Stimulated activated CD4-positive, alpha-beta T cell treated with anti-CD3 and anti-CD28 coated beads, Interleukin-4, amount 100 ng/mL, for 24 hours (primary cell): Measurements from ENCODE around the gene WASHC2C.
A peak's percentile ranks its signal among the peaks of the same experiment; 100 is the strongest.
"Not testable (repeated sequence)": the region's sequence is repeated elsewhere in the genome, so short reads cannot be mapped to it uniquely, and the experiment has no call there.

Experiments used
- DNase-seq: peaks from one replicate; pipeline ENCODE4 v3.0.0-alpha.2; 2020

WASHC2C gene, protein sequence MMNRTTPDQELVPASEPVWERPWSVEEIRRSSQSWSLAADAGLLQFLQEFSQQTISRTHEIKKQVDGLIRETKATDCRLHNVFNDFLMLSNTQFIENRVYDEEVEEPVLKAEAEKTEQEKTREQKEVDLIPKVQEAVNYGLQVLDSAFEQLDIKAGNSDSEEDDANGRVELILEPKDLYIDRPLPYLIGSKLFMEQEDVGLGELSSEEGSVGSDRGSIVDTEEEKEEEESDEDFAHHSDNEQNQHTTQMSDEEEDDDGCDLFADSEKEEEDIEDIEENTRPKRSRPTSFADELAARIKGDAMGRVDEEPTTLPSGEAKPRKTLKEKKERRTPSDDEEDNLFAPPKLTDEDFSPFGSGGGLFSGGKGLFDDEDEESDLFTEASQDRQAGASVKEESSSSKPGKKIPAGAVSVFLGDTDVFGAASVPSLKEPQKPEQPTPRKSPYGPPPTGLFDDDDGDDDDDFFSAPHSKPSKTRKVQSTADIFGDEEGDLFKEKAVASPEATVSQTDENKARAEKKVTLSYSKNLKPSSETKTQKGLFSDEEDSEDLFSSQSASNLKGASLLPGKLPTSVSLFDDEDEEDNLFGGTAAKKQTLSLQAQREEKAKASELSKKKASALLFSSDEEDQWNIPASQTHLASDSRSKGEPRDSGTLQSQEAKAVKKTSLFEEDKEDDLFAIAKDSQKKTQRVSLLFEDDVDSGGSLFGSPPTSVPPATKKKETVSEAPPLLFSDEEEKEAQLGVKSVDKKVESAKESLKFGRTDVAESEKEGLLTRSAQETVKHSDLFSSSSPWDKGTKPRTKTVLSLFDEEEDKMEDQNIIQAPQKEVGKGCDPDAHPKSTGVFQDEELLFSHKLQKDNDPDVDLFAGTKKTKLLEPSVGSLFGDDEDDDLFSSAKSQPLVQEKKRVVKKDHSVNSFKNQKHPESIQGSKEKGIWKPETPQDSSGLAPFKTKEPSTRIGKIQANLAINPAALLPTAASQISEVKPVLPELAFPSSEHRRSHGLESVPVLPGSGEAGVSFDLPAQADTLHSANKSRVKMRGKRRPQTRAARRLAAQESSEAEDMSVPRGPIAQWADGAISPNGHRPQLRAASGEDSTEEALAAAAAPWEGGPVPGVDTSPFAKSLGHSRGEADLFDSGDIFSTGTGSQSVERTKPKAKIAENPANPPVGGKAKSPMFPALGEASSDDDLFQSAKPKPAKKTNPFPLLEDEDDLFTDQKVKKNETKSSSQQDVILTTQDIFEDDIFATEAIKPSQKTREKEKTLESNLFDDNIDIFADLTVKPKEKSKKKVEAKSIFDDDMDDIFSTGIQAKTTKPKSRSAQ (N-terminal part only)

DNA sequence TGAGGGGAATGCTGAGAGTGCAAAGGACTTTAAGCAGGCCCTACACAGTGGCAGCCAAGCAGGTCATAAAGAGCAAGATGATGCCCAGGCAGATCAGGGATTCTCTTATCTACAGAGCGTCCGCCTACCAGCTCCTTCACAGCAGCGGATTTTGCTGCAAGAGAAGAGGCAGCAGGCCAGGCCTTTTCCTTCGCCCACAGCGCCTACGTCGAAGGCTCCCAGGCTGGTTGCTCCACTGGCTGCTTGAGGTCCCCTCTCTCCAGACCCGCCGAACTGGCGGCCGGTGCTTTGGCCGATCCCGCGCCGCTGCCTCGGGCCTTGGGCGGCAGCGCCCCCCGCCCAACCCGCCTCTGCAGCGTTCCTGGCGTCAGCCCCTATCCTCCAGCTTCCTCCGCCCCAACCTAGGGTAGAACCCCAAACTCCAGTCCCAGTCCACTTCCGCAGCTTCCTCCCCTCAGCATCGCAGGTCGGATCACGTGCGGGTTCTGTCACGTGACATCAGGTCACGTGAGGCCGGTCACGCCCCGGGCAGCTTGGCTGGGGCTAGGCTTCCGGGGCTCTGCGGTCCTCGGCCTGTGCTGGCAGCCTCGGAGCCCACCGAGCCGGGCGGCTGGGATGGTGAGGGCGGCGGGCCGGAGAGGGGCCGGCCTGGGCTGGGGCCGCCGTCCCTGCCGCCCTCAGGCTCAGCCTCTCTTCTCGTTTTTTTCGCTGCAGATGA, at the start of gene WASHC2C:
Gene WASHC2C (plus strand): TSS at position 564 of the 718 bp plus-strand sequence. CDS start 52 bp downstream, at position 616.
- peak; percentile 98 for DNase-seq

DNA sequence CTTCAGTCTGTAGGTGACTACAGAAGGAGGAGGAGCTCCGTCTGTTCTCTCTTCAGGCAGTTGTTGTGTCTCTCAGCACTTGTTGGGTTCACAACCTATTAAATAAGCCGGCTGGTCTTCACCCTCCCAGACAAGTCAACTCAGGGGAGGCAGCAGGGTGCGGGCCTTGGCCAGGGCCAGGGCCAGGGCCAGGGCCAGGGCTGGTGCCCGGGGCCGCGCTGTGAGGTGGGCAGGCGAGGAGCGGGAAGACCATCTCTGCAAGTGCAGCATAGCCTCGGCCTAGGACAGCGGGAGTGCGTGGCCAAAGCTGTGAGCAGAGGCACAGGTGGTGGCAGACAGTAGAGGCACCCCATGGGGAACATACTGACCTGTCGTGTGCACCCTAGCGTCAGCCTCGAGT, 48.6 kb upstream of the WASHC2C start:
- not testable (repeated sequence) for DNase-seq

DNA sequence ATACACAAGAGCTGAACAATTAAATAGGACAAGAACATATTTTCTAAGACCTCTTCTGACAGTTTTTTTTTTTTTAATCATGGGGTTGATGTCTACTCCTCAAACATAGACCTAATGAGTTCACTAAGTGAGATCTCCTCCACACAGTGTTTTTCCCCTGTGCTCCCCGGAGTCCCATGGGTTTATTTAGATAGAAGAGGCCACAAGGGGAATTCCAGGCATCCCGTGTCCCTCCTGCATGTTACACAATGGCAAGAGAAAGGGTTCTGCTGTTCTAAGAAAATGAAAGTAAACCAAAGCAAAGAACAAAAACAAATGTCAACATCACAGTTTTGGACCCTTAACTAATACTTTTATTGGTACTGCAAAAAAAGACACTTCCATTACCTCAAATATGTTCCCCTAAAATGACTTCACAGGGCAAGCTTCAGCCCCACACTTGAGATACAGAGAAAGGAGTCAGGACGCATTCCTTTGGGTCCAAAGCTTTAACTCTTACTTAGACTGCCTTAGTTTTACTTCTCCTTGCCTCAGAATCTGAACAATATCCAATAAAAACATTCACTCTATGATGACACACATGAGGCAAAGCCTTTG, 16.8 kb upstream of the WASHC2C start:
- not testable (repeated sequence) for DNase-seq

DNA sequence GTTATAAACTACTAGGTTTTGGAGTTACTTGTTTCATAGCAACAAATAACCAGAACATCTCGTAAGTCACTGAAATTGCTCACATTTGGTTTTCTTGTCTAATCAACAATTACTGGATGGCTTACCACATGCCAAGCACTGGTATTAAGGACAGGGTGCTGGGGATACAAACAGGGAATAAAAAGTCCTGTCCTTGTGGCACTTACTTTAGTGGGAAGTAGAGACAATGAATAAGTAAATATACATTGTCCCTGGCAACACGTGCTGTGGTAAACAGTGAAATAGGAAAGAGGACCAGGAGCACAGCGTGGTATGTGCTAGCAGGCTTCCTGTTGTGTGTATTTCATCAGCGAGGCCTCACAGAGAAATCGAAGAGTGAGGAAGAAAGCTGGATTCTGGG, 15.8 kb upstream of the WASHC2C start:
- not testable (repeated sequence) for DNase-seq

DNA sequence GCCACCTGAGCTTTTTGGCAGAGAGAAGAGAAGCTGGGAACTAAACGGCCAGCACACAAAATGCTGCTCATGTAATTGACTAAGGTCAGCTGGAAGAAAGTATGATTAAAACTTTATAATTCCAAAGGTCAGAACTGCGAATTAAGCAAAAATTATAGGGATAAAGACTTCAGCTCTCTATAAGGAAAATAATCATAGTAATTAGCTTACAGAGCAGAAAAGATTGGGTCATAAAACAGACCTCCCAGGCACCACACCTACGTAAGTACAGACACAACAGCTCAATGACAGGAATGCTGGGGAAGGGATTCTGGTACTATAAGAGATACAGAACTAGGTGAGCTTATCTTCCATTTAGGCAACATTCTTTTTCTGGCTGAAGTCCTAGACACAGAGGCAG, 10.0 kb upstream of the WASHC2C start:
- not testable (repeated sequence) for DNase-seq

DNA sequence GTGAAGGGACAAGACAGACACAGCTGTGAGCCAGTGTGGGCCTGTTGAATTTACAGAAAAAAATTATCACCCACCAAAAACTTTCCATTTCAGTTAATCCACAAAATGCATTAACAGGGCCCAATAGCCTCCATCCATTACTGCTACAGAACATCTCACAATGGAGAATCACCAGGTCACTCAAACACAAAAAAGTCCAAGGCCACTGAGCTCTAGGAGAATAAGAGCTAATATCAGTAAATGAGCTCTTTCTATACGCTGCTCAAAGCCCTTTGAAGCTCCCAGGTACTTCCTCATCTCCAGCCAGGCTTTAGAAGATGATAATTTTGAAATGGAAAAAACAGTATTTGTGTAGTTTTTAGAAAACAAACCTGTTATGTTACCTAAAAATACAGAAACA, 9.4 kb upstream of the WASHC2C start:
- not testable (repeated sequence) for DNase-seq

DNA sequence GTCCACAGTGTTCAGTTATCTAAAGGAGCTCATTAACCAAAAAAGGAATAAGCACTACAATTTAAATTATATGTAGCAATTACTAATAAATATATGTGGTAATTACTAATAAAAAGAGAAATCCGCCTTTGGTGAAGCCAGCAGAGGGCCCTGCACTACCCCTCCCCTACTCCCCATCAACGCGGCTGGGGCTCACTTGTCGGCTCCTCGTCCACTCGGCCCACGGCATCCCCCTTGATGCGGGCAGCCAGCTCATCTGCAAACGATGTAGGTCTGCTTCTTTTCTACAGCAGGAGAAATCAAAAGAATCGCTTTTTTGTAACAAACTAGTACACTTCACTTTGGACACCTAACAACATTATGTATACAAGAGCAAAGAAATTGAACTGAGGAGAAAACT, 5.6 kb upstream of the WASHC2C start:
- DNase-seq, result not testable (repeated sequence)

DNA sequence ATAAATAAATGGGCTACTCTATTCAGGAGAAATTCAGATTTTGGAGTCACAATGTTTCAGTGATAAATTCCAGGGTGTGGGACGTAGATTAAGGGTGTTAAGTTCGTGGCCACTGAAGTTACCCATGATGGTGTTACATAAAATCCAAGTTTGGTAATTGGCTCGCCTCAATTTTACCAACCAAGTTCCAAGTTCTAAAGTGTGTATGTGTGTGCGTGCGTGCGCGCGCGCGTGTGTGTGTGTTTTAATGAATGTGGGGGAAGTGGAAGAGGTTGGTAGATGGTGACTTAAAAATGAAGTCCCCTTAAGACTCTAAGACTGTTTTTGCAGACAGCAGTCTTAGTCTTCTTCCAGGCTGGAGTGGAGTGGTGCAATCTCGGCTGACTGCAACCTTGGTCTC, 3.2 kb upstream of the WASHC2C start:
- not testable (repeated sequence) for DNase-seq

DNA sequence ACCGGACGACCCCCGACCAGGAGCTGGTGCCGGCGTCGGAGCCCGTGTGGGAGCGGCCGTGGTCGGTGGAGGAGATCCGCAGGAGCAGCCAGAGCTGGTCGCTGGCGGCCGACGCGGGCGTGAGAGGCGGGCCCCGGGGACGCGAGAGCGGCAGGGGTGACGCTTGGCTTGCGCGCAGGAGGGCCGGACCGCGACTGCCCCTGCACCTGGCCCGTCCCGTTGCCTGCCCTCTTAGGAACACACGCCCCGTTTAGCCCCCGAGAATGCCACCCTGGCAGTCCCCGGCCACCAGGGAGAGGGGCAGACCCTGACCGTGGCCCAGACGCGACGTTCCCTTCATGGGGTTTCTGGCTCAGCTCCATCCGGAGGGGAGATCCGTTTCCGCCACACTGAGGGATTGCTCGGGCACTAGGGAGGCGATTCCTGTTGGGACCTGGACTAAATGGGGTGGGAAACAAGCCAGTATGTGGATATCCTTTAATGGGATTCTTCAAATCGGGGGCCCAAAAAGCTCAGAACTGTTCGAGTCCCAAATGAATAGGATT, 427 bp downstream of the WASHC2C start:
- not testable (repeated sequence) for DNase-seq

DNA sequence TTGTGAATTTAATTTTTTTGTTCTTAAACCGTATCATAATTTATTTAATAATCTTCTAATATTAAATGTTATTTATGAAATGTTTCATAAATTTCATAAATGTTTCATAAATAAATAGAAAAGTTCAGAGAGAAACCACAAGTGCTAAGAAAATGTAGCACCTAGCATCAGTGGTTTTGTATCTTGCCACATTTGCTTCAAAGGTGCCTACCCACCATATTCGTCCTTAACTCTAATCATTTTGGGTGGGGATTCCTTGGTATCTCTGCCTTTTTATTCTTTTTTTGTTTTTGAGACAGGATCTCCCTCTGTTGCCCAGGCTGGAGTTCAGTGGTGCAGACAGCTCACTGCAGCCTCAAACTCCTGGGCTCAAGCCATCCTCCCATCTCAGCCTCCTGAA, 7.4 kb downstream of the WASHC2C start:
- not testable (repeated sequence) for DNase-seq

DNA sequence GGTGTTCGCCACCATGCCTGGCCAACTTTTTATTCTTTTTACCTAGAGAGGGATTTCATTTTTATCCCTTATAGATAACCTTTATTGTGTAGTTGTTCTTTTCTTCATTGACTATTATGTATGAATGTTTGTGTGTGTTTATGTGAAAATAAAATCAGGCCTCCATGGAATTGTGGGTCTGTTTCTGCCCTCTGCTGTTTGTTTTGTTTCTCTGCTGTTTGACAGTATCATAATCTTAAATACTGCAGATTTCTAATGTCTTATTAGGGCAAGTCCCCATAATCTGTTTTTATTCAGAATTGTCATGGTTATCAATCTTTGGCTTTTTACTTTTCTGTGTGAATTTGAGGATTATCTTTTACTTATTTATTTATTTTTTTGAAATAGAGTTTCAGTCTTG, 7.8 kb downstream of the WASHC2C start:
- not testable (repeated sequence) for DNase-seq

DNA sequence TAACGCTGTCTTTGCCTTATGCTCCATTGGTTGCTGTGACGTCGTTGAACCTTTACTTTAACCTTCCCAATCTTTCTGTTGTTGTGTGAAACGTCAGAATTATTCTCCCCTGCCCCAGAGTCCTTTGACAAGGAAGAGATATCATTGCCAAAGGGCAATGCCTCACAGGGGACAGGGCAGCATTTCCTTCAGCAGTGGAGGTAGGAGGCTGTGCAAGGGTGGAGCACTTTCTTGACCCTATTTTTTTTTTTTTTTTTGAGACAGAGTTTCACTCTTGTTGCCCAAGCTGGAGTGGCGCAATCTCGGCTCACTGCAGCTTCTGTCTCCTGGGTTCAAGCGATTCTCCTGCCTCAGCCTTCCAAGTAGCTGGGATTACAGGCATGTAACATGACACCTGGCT, 14.5 kb downstream of the WASHC2C start:
- DNase-seq, result not testable (repeated sequence)

DNA sequence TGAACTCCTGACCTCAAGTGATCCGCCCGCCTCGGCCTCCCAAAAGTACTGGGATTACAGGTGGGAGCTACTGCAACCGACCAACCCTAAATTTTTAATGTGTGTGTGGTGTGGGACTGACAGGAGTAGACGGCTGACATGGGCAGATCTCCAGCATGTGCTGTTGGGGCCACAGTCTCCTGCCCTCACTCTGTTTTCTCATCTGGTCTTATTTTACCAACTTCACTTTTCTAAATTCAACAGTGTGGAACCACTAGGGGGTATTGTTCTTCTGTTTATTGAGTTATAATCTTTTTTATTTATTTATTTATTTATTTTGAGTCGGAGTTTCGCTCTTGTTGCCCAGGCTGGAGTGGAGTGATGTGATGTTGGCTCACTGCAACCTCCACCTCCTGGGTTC, 14.9 kb downstream of the WASHC2C start:
- DNase-seq, result not testable (repeated sequence)

DNA sequence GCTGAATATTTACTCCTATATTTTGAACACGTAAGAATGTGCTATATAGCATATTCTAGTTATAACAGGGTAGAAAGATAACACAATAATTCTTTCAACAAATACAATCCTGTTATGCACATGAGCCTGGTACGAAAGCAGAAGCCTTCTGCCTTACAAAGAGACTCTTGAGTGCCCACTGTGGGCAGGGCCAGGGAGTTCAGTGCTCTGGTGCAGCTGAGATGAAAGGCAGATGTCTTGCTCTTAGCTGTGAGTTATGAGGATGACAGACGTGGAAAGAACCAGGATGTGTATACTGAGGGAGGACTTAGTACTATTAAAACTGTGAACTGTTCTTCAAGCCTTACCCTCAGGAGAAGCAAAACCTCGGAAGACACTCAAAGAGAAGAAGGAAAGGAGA, 24.1 kb downstream of the WASHC2C start:
- not testable (repeated sequence) for DNase-seq

DNA sequence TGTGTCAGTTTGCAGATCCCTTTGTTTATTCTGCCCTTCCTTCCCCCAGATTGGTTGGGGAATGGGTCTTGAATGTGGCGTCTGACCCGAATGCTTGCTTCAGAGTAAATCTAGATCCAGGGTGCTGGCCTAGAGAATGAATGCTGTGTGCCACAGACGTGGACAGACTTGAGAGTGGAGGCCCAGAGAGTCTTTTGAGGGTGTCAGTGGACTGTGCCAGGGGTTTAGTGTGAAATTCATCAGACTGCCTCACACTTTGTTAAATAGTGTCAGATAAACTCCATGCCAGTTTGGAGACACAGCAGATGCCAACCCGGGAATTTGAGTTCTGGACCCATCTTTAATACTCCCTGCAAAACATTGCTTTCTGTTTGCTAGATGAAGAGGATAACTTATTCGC, 25.1 kb downstream of the WASHC2C start:
- DNase-seq, result not testable (repeated sequence)

DNA sequence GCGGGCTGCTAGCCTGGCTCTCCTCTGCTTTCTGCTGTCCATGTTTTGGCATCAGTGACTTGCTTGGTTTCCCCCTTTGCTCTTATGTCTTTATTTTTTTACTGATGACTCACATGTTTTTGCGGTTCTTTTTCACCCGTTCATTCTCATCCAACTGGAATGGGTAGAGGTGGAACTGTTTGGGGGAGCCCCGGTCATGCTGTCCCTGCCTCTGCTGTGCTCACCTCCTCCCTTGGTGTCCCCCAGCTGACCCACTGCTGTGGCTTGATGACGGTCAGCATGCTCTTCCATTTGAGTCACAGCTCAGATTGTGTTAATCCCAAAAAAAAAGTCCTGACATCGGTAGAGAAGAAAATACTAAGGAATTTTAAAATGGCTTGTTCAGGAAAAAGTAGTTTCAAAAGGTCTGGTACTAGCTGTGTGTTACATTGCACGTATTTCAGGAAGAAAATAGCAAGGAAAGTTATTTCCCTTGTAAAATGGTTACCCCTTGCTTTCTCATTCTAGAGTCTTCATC, 27.0 kb downstream of the WASHC2C start:
- DNase-seq, result not testable (repeated sequence)

DNA sequence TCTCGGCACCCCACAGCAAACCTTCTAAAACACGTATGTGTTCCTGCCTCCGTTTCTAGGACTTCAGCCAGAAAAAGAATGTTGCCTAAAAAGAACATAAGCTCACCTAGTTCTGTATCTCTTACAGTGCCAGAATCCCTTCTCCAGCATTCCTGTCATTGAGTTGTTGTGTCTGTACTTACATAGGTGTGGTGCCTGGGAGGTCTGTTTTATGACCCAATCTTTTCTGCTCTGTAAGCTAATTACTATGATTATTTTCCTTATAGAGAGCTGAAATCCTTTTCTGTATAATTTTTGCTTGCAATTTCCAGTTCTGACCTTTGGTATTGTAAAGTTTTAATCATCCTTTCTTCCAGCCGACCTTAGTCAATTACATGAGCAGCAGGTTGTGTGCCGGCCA, 28.0 kb downstream of the WASHC2C start:
- DNase-seq, result not testable (repeated sequence)

DNA sequence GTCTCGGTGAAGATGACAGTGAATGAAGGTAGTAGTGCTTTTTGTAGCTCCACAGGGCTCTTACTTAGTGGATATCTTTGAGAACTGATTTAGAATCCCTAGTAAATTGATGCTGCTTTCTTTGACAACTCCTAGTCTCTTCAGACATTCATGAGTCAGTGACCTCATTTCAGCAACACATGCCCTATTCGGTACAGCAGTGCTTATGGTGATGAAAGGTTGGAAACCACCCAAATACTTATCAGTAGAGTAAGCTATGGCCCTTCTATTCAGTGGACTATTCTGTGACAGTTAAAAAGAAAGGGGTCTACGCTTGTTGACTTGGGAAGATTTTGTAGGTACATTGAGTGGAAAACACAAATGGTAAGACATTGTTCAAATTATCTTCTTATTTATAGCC, 29.0 kb downstream of the WASHC2C start:
- DNase-seq, result not testable (repeated sequence)

DNA sequence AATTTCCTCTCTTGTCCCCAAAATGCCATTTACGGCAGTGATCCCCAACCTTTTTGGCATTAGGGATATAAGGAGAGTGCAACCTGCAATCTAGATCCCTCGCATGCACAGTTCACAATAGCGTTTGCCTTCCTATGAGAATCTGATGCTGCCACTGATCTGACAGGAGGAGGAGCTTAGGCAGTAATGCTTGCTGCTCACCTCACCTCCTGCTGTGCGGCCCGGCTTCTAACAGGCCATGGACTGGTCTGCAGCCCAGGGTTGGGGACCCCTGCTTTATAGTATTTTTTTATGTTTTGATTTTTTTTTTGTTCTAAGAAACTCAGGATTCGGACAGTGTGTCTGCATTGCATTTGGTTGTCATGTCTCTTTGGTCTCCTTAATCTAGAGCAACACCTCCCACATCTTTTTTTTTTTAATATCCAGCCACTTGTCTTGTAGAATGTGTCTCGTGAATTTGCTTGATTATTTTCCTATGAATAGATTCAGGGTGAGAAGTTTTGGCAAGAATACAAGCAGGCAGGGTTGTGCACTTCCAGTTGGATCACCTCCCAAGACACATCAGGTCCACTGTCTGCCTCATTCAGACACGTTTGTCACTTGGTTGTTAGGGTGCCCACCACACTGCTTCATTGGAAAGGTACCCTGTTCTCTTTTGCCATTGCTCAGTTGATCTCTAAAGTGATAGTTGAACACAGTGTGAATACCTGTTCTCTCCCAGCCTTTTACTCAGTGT, 30.8 kb downstream of the WASHC2C start:
- DNase-seq, result not testable (repeated sequence)

DNA sequence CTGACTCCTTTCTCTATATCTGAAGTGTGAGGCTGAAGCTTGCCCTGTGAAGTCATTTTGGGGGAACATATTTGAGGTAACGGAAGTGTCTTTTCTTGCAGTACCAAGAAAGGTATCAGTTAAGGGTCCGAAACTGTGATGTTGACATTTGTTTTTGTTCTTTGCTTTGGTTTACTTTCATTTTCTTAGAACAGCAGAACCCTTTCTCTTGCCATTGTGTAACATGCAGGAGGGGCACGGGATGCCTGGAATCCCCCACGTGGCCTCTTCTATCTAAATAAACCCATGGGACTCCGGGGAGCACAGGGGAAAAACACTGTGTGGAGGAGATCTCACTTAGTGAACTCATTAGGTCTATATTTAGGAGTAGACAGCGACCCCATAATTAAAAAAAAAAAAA, 34.6 kb downstream of the WASHC2C start:
- not testable (repeated sequence) for DNase-seq
